GM12801 (cell line): ENCODE measurements around the gene PLSCR2.

ENCODE experiments used
- CTCF ChIP-seq: IDR thresholded peaks from one replicate; pipeline ENCODE4 v1.5.1; 2011; ENCODE audit warnings: control low read depth; ENCODE audit not compliant: insufficient read length; ENCODE audit errors: extremely low read depth

Gene PLSCR2

GRCh38 chr3:146496251-146496650, 26.9 kb upstream of the PLSCR2 start:
- TF ChIP-seq CTCF: no peak

GRCh38 chr3:146493761-146494160, 24.4 kb upstream of the PLSCR2 start:
- no peak for TF ChIP-seq CTCF

- TF ChIP-seq CTCF: no peak
Observed at GRCh38 chr3:146493221-146493620, 23.9 kb upstream of the PLSCR2 start.

GRCh38 chr3:146491303-146491702, 21.9 kb upstream of the PLSCR2 start:
- no peak for TF ChIP-seq CTCF

GRCh38 chr3:146485297-146485696, 15.9 kb upstream of the PLSCR2 start:
- TF ChIP-seq CTCF: no peak

GRCh38 chr3:146476094-146476740, 6.9 kb upstream of the PLSCR2 start:
- TF ChIP-seq CTCF: no peak

- TF ChIP-seq CTCF: no peak
Observed at GRCh38 chr3:146473726-146474125, 4.4 kb upstream of the PLSCR2 start.
